K562 (cell line): ENCODE measurements around the gene TRIM2. TPM values are rescaled to one million over a fixed set of nuclear protein-coding genes. Genes with fewer than 3 reads are reported as not detected.
A peak's percentile ranks its signal among the peaks of the same experiment; 100 is the strongest.

Experiments used
- ATAC-seq: fragments of 200-7000 bp; cut with Tn5 transposase; 3 replicates; pipeline ENCODE4 v1.9.1; 2020; ENCODE audit warnings: moderate library complexity
- BruUV-seq: library from RNA; stranded (reverse); fragments of 400-500 nt; replicated peaks from 2 replicates; lab custom pipeline; 2021; lab: Mats Ljungman, UMichigan
- CTCF ChIA-PET: fragments of 300-600 bp; formaldehyde crosslinking; extraction: SDS; loops from one replicate; lab custom pipeline; 2021; ENCODE audit warnings: low intra/inter-chr PET ratio; lab: Yijun Ruan, JAX
- POLR2A ChIA-PET: fragments of 300-600, 350-650 bp; sonication (Branson Sonifier 250); formaldehyde crosslinking; extraction: SDS; loops from one replicate; lab custom pipeline; 2021; ENCODE audit warnings: antibody characterized with exemption, inconsistent platforms; lab: Yijun Ruan, JAX
- DNase-seq, 4 experiments: peaks; one replicate each; pipeline versions ENCODE4 v3.0.0 to v3.0.0-alpha.2; 2011 to 2018; ENCODE audit warnings: low spot score in 3 of 4, mixed read lengths in 3 of 4; ENCODE audit errors: extremely low read depth in 1 of 4
- FAIRE-seq: peaks from 2 replicates; lab custom pipeline; 2011; peaks lifted over from hg19 to GRCh38; lab: Jason Lieb, UNC
- H2AFZ ChIP-seq: 2 replicates; pipeline ENCODE4 v1.6.0; 2011; ENCODE audit warnings: low read depth, low read length, control low read depth, inconsistent platforms
- H3K27ac ChIP-seq: fragments of 200-600 bp; 3 replicates; pipeline ENCODE4 v1.8.0; 2011; ENCODE audit warnings: low read depth, mild to moderate bottlenecking, control low read depth, inconsistent platforms, low read length, moderate library complexity, mixed read lengths; ENCODE audit errors: extremely low read depth
- H3K27me3 ChIP-seq, 2 experiments: fragments of 300-600 bp in 1 of 2; 2 replicates in 1 of 2; 3 replicates in 1 of 2; pipeline versions ENCODE4 v1.6.0 to v1.8.0; 2011; ENCODE audit warnings: inconsistent platforms in 2 of 2, low read length in 2 of 2, mild to moderate bottlenecking in 1 of 2, mixed read lengths in 1 of 2, moderate library complexity in 1 of 2; ENCODE audit not compliant: control insufficient read depth in 2 of 2, insufficient read depth in 2 of 2
- H3K36me3 ChIP-seq: fragments of 300-600 bp; 3 replicates; pipeline ENCODE4 v1.8.0; 2011; ENCODE audit warnings: mild to moderate bottlenecking, low read length, inconsistent platforms; ENCODE audit not compliant: control insufficient read depth, insufficient read depth
- H3K4me1 ChIP-seq, 2 experiments: fragments of 200-600 bp in 1 of 2; replicated peaks in 1 of 2; 2 replicates in 1 of 2; 3 replicates in 1 of 2; pipeline versions ENCODE4 v1.5.1 to v1.8.0; 2011; ENCODE audit warnings: inconsistent platforms in 2 of 2, low read length in 2 of 2, mild to moderate bottlenecking in 1 of 2, mixed read lengths in 1 of 2, moderate library complexity in 1 of 2; ENCODE audit not compliant: control insufficient read depth in 2 of 2, insufficient read depth in 2 of 2
- H3K4me2 ChIP-seq: 2 replicates; pipeline ENCODE4 v1.6.1; 2011; ENCODE audit warnings: low read length, control low read depth, inconsistent platforms, mixed read lengths; ENCODE audit not compliant: insufficient read depth
- H3K4me3 ChIP-seq: fragments of 200-600 bp; sonication (generic), shearing (Covaris generic); 2 replicates; pipeline ENCODE4 v1.5.1; 2016; ENCODE audit warnings: control low read depth, inconsistent platforms
- H3K79me2 ChIP-seq: fragments of 200-600 bp; 3 replicates; pipeline ENCODE4 v1.8.0; 2011; ENCODE audit warnings: low read length, inconsistent platforms; ENCODE audit not compliant: control insufficient read depth, insufficient read depth
- H3K9ac ChIP-seq, 2 experiments: 2 replicates each; pipeline versions ENCODE4 v1.6.0 to v1.6.1; 2011; ENCODE audit warnings: low read depth in 2 of 2, low read length in 2 of 2, control low read depth in 1 of 2, inconsistent platforms in 1 of 2, mild to moderate bottlenecking in 1 of 2, mixed read lengths in 1 of 2; ENCODE audit not compliant: insufficient read depth in 1 of 2
- H3K9me1 ChIP-seq: one replicate; pipeline ENCODE4 v1.6.0; 2011; ENCODE audit warnings: inconsistent platforms, mild to moderate bottlenecking, low read length, moderate library complexity; ENCODE audit not compliant: control insufficient read depth, insufficient read depth
- H3K9me3 ChIP-seq: replicated peaks from 2 replicates; pipeline ENCODE4 v1.5.1; 2011; ENCODE audit warnings: low read depth, low read length, inconsistent platforms; ENCODE audit not compliant: control insufficient read depth, insufficient read depth
- H4K20me1 ChIP-seq: replicated peaks from 2 replicates; pipeline ENCODE4 v1.6.1; 2011; ENCODE audit warnings: low read length, inconsistent platforms, mixed read lengths; ENCODE audit not compliant: control insufficient read depth, insufficient read depth
- CREBBP ChIP-seq: IDR thresholded peaks from one replicate; pipeline ENCODE4 v1.6.1; 2012; ENCODE audit warnings: low read depth, mild to moderate bottlenecking, control low read depth, inconsistent platforms, low read length
- E2F3 ChIP-seq: fragments of 250-450 bp; sonication (Bioruptor Pico); IDR thresholded peaks from 2 replicates; pipeline ENCODE4 v1.4.0; 2020; ENCODE audit warnings: mild to moderate bottlenecking
- IRF2 ChIP-seq: sonication (generic); formaldehyde crosslinking; IDR thresholded peaks from 2 replicates; pipeline ENCODE4 v1.8.1; 2022; ENCODE audit warnings: mild to moderate bottlenecking, missing genetic modification reagents
- MAFK ChIP-seq: IDR thresholded peaks from 2 replicates; pipeline ENCODE4 v1.6.1; 2011; ENCODE audit warnings: low read length, improper control_type of control experiment
- PPARD ChIP-seq: fragments of 250-450 bp; sonication (Bioruptor Pico); IDR thresholded peaks from 2 replicates; pipeline ENCODE4 v1.8.0; 2022; ENCODE audit warnings: inconsistent platforms, mild to moderate bottlenecking, moderate library complexity
- SMAD1 ChIP-seq: fragments of 150-350 bp; IDR thresholded peaks from 2 replicates; pipeline ENCODE4 v1.6.1; 2014; ENCODE audit warnings: low read length, low read depth; ENCODE audit not compliant: partially characterized antibody
- U2AF2 ChIP-seq: fragments of 200-400 bp; formaldehyde crosslinking; optimal IDR thresholded peaks from 2 replicates; pipeline ENCODE3; 2017; ENCODE audit warnings: low read depth, mild to moderate bottlenecking, low read length
- ZFP36 ChIP-seq: fragments of 150-350 bp; IDR thresholded peaks from 2 replicates; pipeline ENCODE4 v1.6.1; 2018; ENCODE audit warnings: low read length, low read depth; ENCODE audit not compliant: partially characterized antibody
- ZNF507 ChIP-seq: conservative IDR thresholded peaks from 2 replicates; pipeline ENCODE4 v1.6.1; 2017; ENCODE audit warnings: missing genetic modification characterization, missing compliant biosample characterization
- WGBS: fragments of 100-300 bp; shearing (Covaris generic); methylation state at CpG from one replicate; pipeline ENCODE4 v1.1.6; 2016; ENCODE audit warnings: low coverage, mixed read lengths; ENCODE audit not compliant: insufficient coverage; ENCODE audit errors: missing lambda C conversion rate; 5-methylcytosine and 5-hydroxymethylcytosine counted together
- in situ Hi-C: fragments of 300-500 bp; cut with MboI; formaldehyde crosslinking; loops from 4 replicates; pipeline ENCODE4 v1.15.0; 2018; ENCODE audit warnings: inconsistent platforms, mixed read lengths
- intact Hi-C: fragments of 100-400 bp; cut with micrococcal nuclease; formaldehyde crosslinking; loops from 2 replicates; pipeline ENCODE4 v1.14.2; 2022
- polyA plus RNA-seq, 8 experiments: library from polyadenylated mRNA; depleted of rRNA in 4 of 8; stranded (reverse) in 5 of 8; unstranded in 3 of 8; fragments of >200 nt; fragmentation: Nextera tagmentation in 2 of 8; fragmentation: Illumina TruSeq in 1 of 8; extraction: Ambion mirVana in 2 of 8; extraction: Trizol in 1 of 8; gene quantifications; 2 replicates each; pipeline versions ENCODE4 v1.2.1 to v1.2.3, GENCODE V29; 2011 to 2014; ENCODE audit warnings: inconsistent platforms in 1 of 8, missing spikeins in 1 of 8
- total RNA-seq, 7 experiments: library from RNA; depleted of rRNA in 6 of 7; stranded (reverse); fragments of >200 nt in 6 of 7; fragmentation: Illumina TruSeq in 2 of 7; extraction: Trizol in 2 of 7; gene quantifications; 2 replicates each; pipeline versions ENCODE4 v1.2.1 to v1.2.3, GENCODE V29; 2011 to 2021; ENCODE audit warnings: low replicate concordance in 1 of 7
- TF ChIP-seq, protein P1 (sequence below): sonication (generic); formaldehyde crosslinking; IDR thresholded peaks from 2 replicates; pipeline ENCODE4 v1.8.1; 2023; ENCODE audit warnings: mild to moderate bottlenecking, missing genetic modification reagents
- TF ChIP-seq, protein P2 (sequence below): sonication (generic); formaldehyde crosslinking; IDR thresholded peaks from 2 replicates; pipeline ENCODE4 v1.4.0; 2020; ENCODE audit warnings: mild to moderate bottlenecking, missing genetic modification reagents

The TRIM2 gene
- total and polyA plus RNA-seq, 9 of the 15 experiments (the other 6 are each of a cell fraction or from before 2014, with no cell fraction given): 0.01 to 0.41 (median 0.13) TPM; not detected in 1

DNA sequence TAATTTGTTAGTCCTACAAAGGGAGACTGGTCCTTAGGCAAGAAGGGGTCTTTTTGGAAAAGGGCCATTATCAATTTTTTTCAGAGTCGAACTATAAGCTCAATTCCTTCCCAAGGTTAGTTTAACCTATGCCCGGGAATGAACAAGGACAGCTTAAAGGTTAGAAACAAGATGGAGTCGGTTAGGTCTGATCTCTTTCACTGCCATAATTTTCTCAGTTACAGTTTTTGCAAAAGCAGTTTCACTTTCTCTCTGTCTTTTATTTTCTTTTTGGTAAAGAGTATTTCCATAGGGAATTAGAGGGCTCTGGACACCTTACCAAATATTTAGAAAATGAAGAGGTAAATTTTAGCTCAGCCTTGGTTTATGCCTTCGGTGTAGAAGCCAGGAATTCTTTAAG is 64.1 kb downstream of the TRIM2 start:
- DNase-seq (no peak), FAIRE-seq (no peak), ATAC-seq (no peak)
- no peak overlapping the region for H3K4me3 ChIP-seq
- H3K27ac ChIP-seq: no peak overlapping the region
- H3K79me2 ChIP-seq: no peaks in the 10 kb centered on the region
- in situ Hi-C loops: no loop called here
- CTCF ChIA-PET: no interaction called here
- no peaks in the 10 kb centered on the region for H3K9me1 ChIP-seq
- no peak overlapping the region for H3K9ac ChIP-seq
- no peaks in the 10 kb centered on the region for H3K36me3 ChIP-seq
- no peak overlapping the region for H2AFZ ChIP-seq
- TF ChIP-seq IRF2 (CRISPR knock-in tag) (no peak), ZNF507 (tag) (peak; percentile 55; the same call in 1 of the 2 replicates), E2F3 (CRISPR knock-in tag) (no peak)
- peaks cover 10 to 11% of the 10 kb centered on the region in 2 experiments for H3K27me3 ChIP-seq
- BruUV-seq: no TSS peak
- POLR2A ChIA-PET: interaction anchor here (1.1 kb wide), 2 partner anchors 9 to 19 kb away, joined by 3 to 4 read pairs; no protein-coding TSS in a partner anchor
- no peaks in the 10 kb centered on the region for H3K9me3 ChIP-seq
- 0% methylated on average over 4 of the region's 4 CpGs for WGBS
- intact Hi-C loops: no loop called here
- H3K4me1 ChIP-seq: no peaks in the 10 kb centered on the region
- H4K20me1 ChIP-seq: no peaks in the 10 kb centered on the region
- H3K4me2 ChIP-seq: no peak overlapping the region

DNA sequence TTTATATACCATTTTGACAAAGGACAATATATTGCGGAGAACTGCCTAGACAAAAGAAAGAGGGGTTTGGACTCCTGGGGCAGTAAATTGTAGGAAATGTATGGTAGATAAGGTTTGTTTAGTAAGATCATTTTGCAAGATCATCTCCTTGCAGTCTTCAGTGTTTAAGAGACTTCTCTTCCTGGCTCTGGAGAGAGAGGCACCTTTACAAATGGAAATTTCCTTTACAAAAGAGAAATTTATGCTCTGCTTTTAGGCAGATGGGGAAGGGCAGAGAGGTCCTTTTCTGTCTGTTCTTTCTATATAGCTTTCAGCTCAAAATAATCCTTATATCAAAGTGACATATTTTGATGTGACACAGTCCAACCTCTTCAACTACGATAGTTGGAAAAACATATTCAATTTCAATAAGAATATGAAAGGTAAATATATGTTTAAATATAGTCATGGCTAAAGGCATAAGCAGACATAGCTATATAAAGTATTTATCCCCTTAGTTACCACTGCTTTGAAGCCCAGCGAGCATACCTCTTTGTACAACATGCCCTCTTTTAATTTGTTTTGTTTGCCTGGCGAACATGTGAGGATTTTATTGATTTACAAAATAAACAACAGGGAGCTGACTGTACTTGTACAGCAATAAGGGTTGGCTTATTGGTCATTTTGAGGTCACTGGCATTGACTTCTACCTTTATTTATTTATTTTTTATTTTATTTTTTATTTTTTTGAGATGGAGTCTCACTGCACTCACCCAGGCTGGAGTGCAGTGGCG is 65.2 kb downstream of the TRIM2 start:
- Histone ChIP-seq H3K27me3 (peaks cover 6 to 12% of the 10 kb centered on the region in 2 experiments), H3K36me3 (no peaks in the 10 kb centered on the region), H2AFZ (no peak overlapping the region), H3K4me1 (no peaks in the 10 kb centered on the region), H3K9ac (no peak overlapping the region), H3K9me1 (no peaks in the 10 kb centered on the region), H3K79me2 (no peaks in the 10 kb centered on the region), H3K4me2 (no peak overlapping the region), H3K9me3 (no peaks in the 10 kb centered on the region), H3K27ac (no peak overlapping the region), H4K20me1 (no peaks in the 10 kb centered on the region), H3K4me3 (no peak overlapping the region)
- POLR2A ChIA-PET: interaction anchor here (1.1 kb wide), 1 partner anchor 20 kb away, joined by 3 read pairs; no protein-coding TSS in a partner anchor
- FAIRE-seq (no peak), ATAC-seq (no peak), DNase-seq (no peak)
- no TSS peak for BruUV-seq
- in situ Hi-C loops (no loop called here), intact Hi-C loops (no loop called here)
- CTCF ChIA-PET: no interaction called here
- TF ChIP-seq PPARD (CRISPR knock-in tag) (no peak), MAFK (no peak), CREBBP (no peak), SMAD1 (no peak), ZFP36 (no peak), U2AF2 (no peak)
- TF ChIP-seq, protein P1, sequence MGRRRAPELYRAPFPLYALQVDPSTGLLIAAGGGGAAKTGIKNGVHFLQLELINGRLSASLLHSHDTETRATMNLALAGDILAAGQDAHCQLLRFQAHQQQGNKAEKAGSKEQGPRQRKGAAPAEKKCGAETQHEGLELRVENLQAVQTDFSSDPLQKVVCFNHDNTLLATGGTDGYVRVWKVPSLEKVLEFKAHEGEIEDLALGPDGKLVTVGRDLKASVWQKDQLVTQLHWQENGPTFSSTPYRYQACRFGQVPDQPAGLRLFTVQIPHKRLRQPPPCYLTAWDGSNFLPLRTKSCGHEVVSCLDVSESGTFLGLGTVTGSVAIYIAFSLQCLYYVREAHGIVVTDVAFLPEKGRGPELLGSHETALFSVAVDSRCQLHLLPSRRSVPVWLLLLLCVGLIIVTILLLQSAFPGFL (CRISPR knock-in tag): no peak
- TF ChIP-seq, protein P2, sequence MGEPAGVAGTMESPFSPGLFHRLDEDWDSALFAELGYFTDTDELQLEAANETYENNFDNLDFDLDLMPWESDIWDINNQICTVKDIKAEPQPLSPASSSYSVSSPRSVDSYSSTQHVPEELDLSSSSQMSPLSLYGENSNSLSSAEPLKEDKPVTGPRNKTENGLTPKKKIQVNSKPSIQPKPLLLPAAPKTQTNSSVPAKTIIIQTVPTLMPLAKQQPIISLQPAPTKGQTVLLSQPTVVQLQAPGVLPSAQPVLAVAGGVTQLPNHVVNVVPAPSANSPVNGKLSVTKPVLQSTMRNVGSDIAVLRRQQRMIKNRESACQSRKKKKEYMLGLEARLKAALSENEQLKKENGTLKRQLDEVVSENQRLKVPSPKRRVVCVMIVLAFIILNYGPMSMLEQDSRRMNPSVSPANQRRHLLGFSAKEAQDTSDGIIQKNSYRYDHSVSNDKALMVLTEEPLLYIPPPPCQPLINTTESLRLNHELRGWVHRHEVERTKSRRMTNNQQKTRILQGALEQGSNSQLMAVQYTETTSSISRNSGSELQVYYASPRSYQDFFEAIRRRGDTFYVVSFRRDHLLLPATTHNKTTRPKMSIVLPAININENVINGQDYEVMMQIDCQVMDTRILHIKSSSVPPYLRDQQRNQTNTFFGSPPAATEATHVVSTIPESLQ (CRISPR knock-in tag): no peak
- 0% methylated on average over 5 of the region's 5 CpGs for WGBS
